ENCODE data around the gene FILIP1L. TPM values are rescaled to one million over a fixed set of nuclear protein-coding genes. Genes with fewer than 3 reads are reported as not detected.

Gene FILIP1L
- total and polyA plus RNA-seq, 2 of the 8 experiments (the other 6 are each of a cell fraction or from before 2014, with no cell fraction given) = 0.06 to 0.09 TPM

DNA sequence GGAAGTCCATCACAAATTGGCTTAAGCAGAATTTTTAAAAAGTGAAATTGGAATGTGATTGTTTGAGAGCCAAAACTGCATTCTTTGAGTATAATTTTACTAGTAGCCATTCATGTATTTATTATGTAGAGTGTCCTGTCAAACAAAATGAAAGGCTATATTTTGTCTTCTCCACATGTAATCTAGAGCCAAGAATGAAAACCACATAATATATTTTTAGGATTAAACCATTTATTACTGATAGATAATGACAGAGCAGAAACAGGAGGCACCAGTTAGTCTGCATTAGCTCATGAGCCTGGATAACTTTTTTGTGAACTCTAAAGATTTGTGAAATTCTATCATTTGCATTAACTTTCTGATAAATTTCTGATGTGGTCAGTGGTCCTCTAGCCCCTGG lies 130.2 kb downstream of the FILIP1L start:
- no peak for TF ChIP-seq HDAC6 (IDR thresholded peaks at IDR 0.05; ENCODE audit: low read depth, low read length)
- TF ChIP-seq CREB1 (IDR thresholded peaks at IDR 0.05) = no peak
- no peak for TF ChIP-seq CBX8 (IDR thresholded peaks at IDR 0.05; ENCODE audit: borderline replicate concordance, low read depth, low read length)
- TF ChIP-seq HDAC2 (IDR thresholded peaks at IDR 0.05; ENCODE audit: borderline replicate concordance in 1 of 2, low read depth in 2 of 2, low read length in 2 of 2) = no peak
- Histone ChIP-seq H2BK12ac (ENCODE audit: low read depth, low read length) (no peak overlapping the region), H3K27me3 (replicated peaks in 1 of 4; ENCODE audit: control insufficient read depth in 3 of 4, extremely low read depth in 1 of 4, insufficient read depth in 3 of 4, low read length in 3 of 4) (no peaks in the 10 kb centered on the region), H3K23ac (ENCODE audit: insufficient read length) (no peak overlapping the region), H2BK20ac (ENCODE audit: low read length) (no peak overlapping the region), H3K9me3 (ENCODE audit: insufficient read depth in 2 of 2, low read depth in 1 of 2, low read length in 1 of 2) (no peaks in the 10 kb centered on the region), H3K79me1 (ENCODE audit: low read depth, low read length) (no peaks in the 10 kb centered on the region), H4K91ac (replicated peaks; ENCODE audit: insufficient read length, low read length) (no peak overlapping the region), H2AK5ac (ENCODE audit: low read depth, low read length) (no peak overlapping the region), H3K4me2 (ENCODE audit: insufficient read depth in 1 of 2, low read depth in 2 of 2, low read length in 2 of 2) (no peak overlapping the region), H2BK5ac (ENCODE audit: low read depth, low read length) (no peak overlapping the region), H3K56ac (replicated peaks; ENCODE audit: insufficient read length, low read depth, low read length) (no peak overlapping the region), H3K79me2 (ENCODE audit: control insufficient read depth in 1 of 2, insufficient read depth in 2 of 2, low read length in 2 of 2) (no peaks in the 10 kb centered on the region), H3K14ac (ENCODE audit: insufficient read length) (no peak overlapping the region), H3K36me3 (ENCODE audit: control insufficient read depth in 2 of 4, insufficient read depth in 4 of 4, low read length in 3 of 4) (no peaks in the 10 kb centered on the region), H2AFZ (ENCODE audit: low read length) (no peak overlapping the region), H2BK15ac (ENCODE audit: low read length) (no peak overlapping the region), H4K20me1 (replicated peaks in 1 of 2; ENCODE audit: control insufficient read depth in 1 of 2, insufficient read depth in 2 of 2, low read length in 2 of 2) (no peaks in the 10 kb centered on the region), H4K8ac (ENCODE audit: extremely low read depth, insufficient read depth, low read length) (no peak overlapping the region), H3K4me1 (replicated peaks in 1 of 4; ENCODE audit: control insufficient read depth in 3 of 4, insufficient read depth in 4 of 4, low read length in 3 of 4) (peaks cover 0 to under 1% (median 0%) of the 10 kb centered on the region in 4 experiments; a peak in 1 of 7 replicates), H3K4ac (replicated peaks; ENCODE audit: insufficient read length, low read depth, low read length) (no peak overlapping the region), H4K5ac (ENCODE audit: insufficient read length, low read depth, low read length) (no peak overlapping the region), H3K9ac (replicated peaks in 1 of 4; ENCODE audit: extremely low read depth in 1 of 4, low read depth in 3 of 4, low read length in 3 of 4) (no peak overlapping the region), H3K27ac (ENCODE audit: low read depth, low read length) (no peak overlapping the region), H3K4me3 (ENCODE audit: extremely low read depth in 1 of 4, insufficient read depth in 2 of 4, low read depth in 3 of 4, low read length in 4 of 4) (no peak overlapping the region), H2BK120ac (replicated peaks; ENCODE audit: low read depth, low read length) (no peak overlapping the region), H3K23me2 (ENCODE audit: low read depth, low read length) (peaks cover 1% of the 10 kb centered on the region; the same call in 1 of the 2 replicates), H3K18ac (ENCODE audit: extremely low read depth, low read length) (no peak overlapping the region)
- FAIRE-seq = no peak
- ChIA-PET CTCF (ENCODE audit: partially characterized antibody) (interaction anchor here (0.9 kb wide), 1 partner anchor 36 kb away, joined by 3 read pairs; no protein-coding TSS in a partner anchor), POLR2A (ENCODE audit: partially characterized antibody) (no interaction called here)
- no peak for DNase-seq (ENCODE audit: low read depth in 1 of 2, low spot score in 2 of 2)

Data from H1 (cell line).